NCI-H2081 treated with DMSO at 0.1 percent for 48 hours (cell line): ENCODE data around the gene RGS17.
"Not testable (repeated sequence)": the region's sequence is repeated elsewhere in the genome, so short reads cannot be mapped to it uniquely, and the experiment has no call there.

Experiments
- DNase-seq: peaks from one replicate; lab custom pipeline; 2025; lab: John Stamatoyannopoulos, UW

Gene RGS17

DNA sequence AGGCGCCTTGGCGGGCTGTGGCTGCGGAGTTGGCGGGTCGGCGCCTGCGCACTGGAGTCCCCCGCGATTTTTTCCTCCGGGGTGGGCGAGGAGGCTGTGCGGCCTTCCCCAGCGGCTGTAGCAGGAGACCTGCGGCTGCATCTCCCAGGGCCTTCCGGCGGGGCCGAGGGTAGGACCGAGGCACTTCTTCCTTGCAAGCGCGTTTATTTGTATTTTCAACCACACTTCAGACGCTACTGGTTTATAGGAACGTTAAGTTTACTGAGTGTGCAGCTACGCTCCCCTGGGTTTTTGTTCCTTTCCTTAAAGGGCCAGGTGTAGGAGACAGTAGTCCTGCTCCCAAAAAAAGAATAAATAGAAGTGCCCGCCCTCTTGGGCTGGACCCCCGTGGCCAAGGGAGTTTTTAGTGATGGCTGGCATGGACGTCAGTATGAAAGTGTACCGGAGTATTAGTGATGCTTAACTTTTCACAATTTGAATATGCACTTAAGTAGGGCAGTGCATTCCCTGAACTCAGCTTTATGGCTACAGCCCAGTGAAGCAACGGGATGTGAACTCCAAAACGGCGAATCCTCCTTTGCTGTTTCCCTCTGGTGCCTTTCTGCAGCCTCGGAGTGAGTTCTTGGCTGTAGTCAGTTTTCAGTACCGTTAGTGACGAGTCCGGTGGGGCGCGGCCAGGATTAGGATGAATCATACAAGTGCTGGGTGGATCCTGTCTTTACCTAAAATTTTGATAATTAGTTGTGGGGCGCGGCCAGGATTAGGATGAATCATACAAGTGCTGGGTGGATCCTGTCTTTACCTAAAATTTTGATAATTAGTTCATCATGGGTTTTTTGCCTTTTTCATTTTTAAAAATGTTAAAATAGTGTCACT lies 147.2 kb downstream of the RGS17 start:
- no peak for DNase-seq

DNA sequence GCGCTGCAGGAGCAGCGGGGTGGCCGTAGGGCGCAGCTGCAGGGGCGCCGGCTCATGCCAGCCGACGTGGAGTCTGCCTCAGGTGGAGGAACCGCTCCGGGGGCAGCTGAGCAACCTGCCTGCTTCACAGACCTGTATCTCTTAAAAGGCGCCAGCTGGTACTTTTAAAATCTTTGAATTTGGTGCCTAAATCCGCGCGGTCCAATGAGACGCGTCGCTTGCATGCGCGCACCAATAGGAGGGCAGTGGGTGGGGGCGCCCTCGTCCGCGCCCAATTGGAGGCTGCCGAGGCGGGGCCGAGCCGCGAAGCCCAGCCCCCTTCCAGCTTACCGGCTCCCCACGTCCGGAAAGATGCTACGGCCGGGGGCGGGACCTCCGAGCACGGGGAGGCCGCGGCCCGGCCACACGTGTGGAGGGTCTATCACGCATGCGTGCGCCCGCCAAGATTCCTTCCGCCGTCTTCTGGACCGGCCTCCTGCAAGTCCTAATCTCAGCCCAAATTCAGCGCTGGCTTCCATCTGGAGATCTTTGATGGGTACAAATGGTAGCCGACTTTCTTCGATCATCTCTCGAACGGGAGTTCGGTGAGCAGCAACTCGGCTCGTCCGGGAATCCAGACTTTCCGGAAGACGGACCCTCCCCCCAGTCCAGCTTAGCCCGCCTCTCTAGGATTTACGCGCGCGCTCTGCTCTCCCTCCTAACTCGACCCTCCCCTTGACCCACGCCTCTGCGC lies 148.0 kb downstream of the RGS17 start, which contains the start of gene FBXO5:
Gene FBXO5, minus strand, starts transcription at position 138 of the 733 bp plus-strand sequence. Its CDS starts 82 bp downstream, at position 56.
- peak; percentile 89 for DNase-seq

DNA sequence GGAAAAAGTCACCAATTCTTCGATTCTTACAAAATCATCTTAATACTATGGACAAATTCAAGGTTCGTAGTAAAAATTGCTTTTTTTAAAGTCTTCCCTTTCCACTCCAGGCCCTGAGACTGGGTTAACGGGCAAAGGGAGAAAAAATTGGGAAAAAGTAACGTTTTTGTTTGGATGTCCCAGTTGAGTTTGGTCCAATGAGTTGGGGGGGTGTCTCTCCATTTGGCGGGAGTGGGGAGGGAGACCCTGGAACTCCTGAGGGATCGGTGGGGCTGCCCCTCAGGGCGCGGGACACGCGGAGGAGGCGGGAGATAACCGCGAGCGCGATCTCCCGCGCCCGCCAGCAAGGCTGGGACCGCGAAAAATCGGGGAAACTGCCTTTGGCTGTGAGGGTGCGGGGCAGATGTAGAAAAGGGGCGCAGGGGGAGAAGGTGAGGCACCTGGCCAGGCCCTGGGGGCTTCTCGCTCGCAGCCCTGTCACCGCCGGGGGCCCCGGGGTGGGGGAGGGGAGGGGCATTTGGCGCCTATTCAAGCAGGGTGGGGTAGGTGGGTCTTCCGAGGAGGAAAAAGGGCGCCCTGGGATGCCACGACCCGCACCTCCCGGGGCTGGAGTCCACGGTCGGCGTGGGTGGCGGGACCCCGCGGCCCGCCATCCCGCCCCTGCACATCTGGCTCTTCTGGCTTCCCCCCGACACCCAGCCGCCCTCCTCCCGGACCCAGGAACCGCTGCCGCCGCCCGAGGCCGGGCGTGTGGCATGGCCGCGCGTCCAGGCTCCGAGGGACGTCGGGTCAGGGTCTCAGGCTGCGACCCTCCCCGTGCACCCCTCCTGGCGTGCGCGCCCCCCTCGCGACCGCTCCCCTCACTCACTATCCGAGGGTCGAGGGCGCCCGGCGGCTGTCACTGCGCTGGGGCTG lies 148.8 kb downstream of the RGS17 start:
- DNase-seq = no peak

DNA sequence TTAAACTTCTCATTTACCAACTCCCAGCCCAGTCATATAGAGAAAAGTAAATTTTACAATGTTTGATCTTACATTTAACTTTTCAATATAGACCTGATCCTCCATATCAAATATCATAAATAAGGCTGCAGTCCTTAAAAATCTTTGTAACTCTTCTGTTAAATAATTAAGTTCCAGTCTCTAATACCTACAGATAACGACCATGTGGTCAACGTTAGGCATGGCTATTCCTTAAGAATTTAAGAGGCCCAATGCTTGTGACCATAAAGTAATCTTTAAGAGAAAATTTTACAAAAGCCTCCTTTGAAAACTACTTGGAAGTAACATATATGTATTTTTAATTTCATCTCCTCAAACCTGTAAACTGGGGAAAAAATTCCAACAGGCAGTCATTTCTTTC lies 149.9 kb downstream of the RGS17 start:
- no peak for DNase-seq

DNA sequence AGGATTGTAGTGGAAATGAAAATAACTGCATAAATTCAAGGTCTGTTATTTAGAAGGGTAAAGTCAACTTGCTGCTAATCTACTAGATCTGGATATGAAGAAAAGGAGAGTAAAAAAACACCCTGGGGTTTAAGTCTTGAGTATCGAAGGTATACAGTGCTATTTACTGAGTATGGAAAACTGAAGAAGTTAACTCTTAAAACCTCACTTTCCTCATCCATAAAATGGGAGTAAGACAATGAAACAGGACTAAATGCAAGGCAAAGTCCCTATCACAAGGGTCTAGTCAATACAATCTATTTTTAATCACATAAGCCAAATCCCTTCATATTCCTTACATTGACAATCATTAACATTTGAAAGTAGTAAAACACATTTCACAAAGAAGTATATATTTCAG lies 150.4 kb downstream of the RGS17 start:
- DNase-seq = no peak

DNA sequence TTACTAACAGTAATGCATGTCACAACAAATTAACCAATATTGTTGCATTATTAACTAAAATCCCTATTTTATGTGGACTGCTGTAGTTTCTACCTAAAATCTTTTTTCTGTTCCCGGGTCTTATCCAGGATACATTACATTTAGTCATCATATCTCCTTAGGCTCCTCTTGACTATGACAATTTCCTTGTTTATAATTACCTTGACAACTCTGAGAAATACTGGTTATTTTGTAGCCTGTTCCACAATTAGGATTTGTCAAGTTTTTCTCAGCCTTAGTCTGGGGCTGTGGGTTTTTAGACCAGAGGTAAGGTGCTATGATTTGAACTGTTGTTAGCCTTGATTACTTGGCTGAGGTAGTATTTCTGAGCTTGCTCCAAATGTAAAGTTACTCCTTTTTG lies 152.0 kb downstream of the RGS17 start:
- DNase-seq = no peak

DNA sequence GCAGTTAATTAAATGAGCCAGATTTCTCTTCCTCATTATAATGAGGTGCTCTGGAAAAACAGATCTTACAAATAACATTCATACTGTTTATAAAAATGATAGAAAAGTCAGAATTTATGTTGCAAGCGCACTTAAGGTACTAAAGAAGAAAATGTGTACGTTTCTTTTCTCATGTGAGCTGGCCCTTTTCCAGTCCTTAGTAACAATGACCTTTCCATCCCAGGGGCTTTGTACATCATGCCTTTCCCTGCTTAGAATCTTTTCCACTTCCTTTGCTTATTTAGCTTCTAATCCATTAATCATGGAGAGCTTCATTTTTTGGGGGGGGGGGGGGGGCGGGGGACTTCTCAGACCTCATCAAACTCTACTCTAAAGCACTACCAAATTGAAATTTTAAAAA lies 153.0 kb downstream of the RGS17 start:
- DNase-seq = no peak

DNA sequence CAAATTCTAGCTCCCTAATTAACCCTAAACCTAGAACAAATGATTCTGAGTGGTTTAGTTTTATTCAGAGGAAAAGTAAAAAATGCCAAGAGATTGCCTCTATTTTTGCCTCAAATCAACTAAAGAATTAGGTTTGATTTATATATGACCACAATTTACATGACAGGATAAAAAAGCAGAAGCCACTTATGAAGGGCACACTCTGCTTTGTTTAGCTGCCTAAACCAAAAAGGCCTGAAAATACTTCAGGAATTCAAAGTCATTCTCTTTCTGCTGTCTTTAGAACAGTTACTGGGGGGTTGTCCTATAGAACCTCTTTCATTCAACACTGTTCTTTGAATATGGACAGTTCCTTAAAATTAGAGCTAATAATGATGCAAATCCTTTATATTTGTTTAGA lies 153.5 kb downstream of the RGS17 start:
- DNase-seq = no peak

DNA sequence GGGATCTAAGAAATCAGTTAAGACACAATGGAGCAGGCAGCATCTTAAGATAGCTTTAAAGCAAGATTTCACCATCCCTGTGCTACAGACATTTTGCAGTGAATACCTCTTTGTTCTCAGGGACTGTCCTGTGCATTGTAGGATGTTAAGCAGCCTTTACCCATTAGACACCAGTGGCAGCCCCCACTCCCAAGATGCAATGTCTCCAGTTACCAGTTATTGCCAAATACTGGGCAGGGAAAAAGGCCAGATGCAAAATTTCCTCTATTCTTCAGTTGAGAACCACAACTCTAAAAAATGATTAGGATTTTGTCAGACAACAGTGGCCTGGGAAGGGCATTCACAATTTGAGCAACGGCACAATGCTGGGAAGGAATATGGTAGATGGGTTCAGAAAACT lies 154.3 kb downstream of the RGS17 start:
- no peak for DNase-seq

DNA sequence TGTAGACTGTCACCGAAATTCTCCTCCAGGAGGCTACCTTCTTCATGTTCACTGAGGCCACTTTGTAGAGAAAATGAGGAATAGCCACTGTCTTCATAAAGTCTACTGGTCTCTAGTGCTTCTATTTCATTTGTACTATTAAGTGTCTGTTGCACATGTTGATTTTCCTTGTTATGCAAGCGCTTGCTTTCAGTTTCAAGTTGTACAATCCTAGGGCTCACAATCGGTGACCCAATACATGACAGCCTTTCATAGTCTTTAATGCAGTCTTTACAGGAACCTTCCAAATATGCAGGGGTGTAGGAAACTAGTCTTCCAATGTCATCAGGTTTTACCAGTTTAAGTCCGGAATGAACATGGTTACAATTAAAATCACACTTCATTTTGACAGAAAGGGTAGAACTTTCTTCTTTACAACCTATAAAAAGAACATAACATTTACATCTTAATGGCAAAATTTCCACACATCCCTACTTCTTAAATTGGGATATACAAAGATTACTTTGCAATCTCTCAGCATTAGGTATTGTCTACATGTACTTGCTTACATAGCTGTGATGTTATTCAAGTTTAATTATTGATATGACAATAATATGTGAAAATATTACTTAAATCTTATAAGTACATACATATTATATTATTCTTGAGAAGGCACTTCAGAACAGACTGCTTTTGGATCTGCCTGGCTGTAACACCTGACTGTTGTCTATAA lies 155.7 kb downstream of the RGS17 start:
- DNase-seq = no peak

DNA sequence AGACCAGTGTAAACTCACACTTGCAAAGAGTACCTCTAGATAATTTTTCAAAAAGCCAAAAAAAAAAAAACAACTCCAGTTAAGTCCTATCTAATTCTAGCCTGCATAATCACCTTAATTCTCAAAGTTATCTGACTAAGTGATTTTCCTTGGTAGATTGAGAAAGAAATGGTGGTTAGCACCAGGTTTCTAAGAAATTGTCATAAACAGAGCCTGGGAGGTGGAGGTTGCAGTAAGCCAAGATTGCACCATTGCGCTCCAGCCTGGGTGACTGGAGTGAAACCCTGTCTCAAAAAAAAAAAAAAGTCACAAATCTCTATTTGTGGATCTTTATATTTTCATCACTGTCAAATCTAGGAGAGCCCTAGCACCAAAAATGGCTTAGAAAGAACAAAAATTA lies 157.2 kb downstream of the RGS17 start:
- no peak for DNase-seq

DNA sequence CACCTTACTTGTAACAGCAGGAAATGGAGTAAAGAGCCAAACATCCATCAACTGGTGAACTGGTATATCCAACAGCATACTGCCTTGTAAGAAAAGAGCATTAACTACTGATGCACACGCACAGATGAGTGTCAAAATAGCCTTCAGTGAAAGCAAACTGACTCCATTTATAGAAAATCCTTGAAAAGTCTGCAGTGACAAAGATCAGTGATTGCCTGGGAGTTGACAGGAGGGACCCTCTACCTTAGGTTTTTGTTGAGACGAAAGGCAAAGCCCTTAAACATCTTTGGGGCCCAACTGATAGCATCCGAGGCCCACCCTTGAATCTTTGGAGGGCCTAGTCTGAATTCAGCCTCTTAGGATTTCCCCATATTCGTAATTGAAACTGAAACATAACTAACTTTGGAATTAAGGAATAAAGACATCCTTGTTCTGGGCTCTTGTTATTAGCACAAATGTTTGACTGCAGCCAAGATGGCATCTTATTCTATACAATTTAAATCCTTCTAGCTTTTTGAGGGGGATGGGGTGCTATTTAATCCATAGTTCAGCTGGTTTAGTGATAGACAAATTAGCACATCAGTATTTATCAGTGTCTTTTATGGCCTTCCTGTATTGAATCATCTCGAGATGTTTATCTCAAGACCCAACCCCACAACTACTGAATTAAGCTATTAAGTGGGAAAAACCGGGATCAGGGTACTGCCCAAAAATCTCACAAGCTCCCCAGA lies 161.2 kb downstream of the RGS17 start:
- DNase-seq = no peak

DNA sequence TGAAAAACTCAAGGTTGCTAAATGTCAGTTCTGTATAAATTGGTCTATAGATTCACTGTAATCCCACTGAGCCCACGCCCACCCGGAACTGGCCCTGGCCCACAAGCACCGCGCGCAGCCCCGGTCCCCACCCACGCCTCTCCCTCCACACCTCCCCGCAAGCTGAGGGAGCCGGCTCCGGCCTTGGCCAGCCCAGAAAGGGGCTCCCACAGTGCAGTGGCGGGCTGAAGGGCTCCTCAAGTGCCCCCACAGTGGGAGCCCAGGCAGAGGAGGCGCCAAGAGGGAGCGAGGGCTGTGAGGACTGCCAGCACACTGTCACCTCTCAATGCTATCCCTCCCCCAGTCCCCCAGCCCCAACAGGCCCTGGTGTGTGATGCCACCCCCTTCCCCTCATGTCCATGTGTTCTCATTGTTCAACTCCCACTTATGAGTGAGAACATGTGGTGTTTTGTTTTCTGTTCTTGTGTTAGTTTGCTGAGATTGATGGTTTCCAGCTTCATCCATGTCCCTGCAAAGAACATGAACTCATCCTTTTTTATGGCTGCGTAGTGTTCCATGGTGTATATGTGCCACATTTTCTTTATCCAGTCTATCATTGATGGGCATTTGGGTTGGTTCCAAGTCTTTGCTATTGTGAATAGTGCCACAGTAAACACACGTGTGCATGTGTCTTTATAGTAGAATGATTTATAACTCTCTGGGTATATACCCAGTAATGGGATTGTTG lies 164.8 kb downstream of the RGS17 start:
- not testable (repeated sequence) for DNase-seq

DNA sequence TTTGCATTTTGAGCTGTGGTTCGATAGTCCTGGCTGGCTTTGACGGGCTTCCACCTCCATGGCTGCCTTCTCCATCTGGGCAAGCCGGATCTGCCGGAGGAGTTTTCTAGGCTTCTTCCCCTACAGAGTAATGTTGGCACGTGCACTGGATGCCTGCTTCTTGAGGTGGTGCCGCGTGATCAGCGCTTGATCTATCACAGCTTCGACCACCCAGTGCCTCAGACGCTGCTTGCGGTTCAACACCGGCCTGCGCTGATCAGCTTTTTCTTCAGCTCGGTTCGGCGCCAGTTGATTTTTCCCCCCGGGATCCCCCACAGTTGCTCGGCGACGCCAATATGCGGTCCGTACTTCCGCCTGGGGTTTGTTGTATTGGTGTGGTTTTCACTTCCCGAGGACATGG lies 171.7 kb downstream of the RGS17 start:
- no peak for DNase-seq

DNA sequence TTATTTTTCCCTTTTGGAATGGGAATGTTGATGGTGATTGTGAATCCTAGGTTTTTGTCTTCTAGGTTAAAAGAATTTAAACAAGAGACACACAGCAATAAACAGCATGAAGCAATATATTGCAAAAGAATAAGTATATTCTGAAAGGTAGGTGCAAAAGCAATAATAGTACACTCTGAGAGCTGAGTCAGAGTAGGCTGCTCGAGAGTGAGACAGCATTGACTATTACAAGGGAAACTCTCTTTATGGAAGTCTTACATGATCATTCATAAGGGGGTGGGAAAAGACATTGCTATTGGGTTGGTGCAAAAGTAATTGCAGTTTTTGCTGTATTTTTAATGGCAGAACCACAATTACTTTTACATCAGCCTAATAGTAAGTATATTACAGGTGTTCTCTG lies 173.3 kb downstream of the RGS17 start:
- no peak for DNase-seq
